Stimulated activated CD8-positive, alpha-beta memory T cell treated with anti-CD3 and anti-CD28 coated beads, Interleukin-4, amount 100 ng/mL, for 24 hours (primary cell): ENCODE data around the gene DNAAF5.

Experiments used
- DNase-seq: peaks from one replicate; pipeline ENCODE4 v3.0.0-alpha.2; 2020; ENCODE audit warnings: low read depth

DNAAF5 gene

DNA sequence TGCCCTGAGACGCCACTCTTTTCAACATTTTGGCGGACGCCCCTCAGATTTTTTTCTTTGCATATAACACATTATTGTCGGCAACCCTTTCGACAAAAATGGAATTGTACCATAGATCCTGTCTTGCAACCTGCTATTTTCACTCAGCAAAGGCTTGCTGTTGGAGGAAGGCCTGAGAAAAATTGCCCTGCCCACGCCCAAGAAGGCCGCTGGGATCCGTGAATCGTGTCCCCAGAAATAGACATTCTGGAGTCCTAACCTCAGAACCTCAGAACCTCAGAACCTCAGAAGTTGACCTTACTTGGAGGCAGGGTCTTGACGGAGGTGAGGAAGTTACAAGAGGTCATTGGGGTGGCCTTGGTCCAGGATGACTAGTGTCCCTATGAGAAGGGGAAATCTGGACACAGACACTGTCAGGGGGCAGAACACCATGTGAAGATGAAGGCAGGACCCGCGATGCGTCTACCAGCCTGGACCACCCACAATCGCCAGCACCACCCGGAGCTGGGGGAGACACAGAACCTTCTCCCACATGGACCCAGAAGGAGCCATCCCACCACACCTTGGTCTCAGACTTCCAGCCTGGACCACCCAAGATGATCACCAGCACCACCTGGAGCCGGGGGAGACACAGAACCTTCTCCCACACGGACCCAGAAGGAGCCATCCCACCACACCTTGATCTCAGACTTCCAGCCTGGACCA is 19.1 kb upstream of the DNAAF5 start:
- no peak for DNase-seq

DNA sequence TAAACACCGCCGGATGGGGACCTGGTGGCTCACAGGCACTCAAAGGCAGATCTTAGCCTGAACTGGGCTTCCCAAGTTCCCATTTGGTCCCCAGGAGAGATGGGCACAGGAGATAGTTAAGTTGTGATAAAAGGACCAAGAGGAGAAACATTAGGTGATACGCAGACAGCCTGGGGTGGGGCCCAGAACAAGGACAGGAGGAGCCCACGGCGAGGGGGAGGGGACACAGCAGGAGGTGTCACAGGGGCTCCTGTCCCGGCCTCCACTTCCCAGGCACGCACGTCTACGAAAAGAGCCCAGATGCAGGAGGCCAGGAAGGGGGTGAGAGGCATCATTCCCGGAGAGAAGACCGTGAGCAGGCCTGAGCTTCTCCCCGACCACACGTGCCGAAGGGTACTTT is 16.3 kb upstream of the DNAAF5 start:
- no peak for DNase-seq

DNA sequence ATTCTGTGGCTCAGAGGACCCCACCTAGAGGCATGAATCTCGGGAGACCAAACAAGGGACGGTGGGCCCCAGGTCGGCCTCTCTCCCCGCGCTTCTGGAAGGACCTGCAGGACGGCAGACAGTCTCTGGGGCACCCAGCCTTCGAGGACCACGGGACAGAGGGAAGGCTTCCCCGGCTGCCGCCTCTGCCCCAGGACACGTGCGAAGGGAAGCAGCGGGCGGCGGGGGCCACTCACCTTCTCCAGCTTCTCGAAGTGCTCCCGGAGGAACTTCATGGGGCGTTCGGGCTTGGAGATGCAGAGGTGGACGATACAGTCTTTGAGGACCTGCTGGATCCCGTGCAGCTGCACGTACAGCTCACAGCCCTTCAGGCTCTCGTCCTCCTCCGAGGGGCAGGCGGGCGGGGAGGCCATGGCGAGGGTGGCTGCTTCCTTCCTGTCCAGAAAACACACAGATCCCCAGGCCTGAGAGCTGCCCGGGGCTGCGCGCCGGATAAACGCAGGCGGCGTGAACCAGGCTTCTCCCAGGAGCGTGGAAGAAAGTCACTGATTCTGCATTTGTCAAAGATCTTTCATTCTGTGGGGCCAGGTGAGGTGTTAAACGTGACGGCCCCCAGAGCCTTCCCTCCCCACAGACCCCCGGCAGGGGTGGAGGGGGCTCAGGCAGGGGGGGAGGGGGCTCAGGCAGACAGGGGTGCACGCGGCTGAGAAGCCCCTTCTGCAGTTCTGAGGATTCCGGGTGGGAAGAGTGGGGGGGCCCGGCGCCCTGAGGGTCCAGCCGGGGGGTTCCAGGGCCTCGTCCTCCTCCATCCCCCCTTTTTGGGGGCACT is 15.2 kb upstream of the DNAAF5 start:
- no peak for DNase-seq

DNA sequence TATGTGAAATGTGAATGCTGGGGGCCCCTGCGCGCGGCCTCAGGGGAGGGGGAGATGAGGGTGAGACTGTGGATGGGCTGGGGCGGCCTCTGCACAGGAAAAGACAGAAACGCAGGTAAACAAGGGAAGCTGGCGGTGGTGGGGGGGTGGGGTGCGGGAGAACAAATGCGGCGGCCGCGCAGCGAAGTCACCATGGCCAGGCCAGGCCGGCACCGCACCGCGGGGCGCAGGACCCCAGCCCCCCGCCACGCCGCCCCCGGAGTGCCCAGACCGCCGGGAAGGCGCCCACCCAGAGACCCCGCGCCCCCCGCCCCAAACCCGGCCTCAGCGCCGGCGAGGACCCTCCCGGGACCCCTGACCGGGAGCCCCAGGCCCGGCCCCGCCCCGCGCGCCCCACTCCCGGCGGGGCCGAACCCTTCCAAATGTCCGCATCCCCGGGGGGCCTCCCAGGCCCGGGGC is 14.5 kb upstream of the DNAAF5 start:
- DNase-seq: no peak

GRCh38 chr7:712381-713138 is 13.9 kb upstream of the DNAAF5 start:
- DNase-seq: no peak

- no peak for DNase-seq
Observed at GRCh38 chr7:713139-713457, 13.4 kb upstream of the DNAAF5 start.

- no peak for DNase-seq
Observed at GRCh38 chr7:713488-714230, 12.8 kb upstream of the DNAAF5 start.

DNA sequence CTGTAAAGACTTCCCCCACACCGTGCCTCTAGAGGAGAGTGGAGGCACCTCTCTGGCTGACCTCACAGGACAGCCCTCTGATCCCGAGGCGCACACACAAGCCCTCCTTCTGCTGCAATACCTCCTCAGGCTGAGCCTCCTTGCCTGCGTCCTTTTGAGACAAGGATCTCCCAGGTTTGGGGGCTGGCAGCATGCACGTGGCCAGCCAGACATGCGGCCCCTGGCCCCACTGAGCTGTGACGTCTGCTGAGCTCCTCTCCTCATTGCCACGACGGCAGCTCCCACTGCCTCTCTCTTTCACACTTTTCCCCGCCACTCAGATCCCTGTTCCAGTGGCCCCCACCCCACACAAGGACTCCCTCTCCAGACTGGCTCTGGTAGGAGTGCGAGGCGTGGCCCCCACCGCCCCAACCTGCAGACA is 12.2 kb upstream of the DNAAF5 start:
- no peak for DNase-seq

- DNase-seq: no peak
Observed at GRCh38 chr7:716222-716621, 10.3 kb upstream of the DNAAF5 start.

- DNase-seq: no peak
Observed at GRCh38 chr7:716636-717035, 9.9 kb upstream of the DNAAF5 start.

- no peak for DNase-seq
Observed at GRCh38 chr7:721619-722248, 4.8 kb upstream of the DNAAF5 start.

DNA sequence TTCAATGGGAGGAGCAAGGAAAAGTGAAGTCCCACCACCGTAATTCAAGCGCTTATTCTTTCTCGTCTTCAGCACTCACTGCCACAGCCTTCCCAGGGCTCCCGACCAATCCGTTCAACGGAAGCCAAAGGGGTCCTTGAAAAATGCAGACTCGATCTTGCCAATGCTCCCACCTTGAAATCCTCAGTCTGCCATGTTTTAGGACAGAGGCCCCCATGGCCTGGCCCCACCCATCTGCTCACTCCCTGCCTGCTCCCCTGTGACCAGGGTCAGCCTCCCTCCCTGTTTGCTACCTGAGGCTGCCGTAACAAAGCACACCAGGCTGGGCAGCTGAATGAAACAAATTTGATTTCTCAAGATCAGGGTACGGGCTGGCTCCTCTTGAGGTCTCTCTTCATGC is 3.0 kb upstream of the DNAAF5 start:
- DNase-seq: no peak

- DNase-seq: no peak
Observed at GRCh38 chr7:724298-724697, 2.2 kb upstream of the DNAAF5 start.

DNA sequence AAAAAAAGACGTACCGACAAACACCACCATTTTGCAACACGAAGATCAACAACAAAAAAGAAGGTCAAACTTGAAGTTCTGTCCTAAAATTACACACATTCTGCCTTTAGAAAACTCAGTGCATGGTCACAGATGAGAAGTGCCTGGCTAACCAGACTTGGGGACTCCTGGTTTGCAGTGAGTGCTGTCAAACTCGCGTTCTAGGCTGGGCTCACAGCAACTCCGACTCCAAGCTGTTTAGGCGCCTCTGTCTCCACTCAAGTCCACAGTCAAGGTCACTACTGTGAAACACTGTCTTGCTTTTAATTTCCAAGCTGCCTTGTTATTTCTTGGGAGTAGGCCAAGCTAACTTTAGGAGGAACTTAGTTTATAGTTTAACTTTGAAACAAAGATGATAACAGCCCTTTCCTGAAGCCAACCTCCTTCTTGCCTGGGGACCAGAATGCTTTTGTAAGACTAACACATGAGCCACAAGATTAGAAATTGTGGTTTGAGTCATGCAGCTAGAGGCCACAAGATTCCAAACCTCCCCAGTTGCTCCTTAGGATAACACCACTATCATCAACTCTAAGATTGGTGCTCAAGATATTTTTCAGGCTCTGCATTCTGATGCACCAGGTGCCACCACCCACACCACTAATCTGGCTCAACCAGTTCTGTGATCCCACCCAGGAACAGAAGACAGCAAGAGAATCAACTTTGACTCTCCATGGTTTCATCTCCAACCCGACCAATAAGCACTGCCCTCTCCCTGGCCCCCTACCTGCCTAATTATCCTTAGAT is 1.1 kb upstream of the DNAAF5 start:
- DNase-seq: no peak

GRCh38 chr7:726854-727103 is 280 bp downstream of the DNAAF5 start:
- no peak for DNase-seq

GRCh38 chr7:727104-727805 is 756 bp downstream of the DNAAF5 start, which contains the start of gene PRKAR1B:
Gene PRKAR1B (minus strand): TSS chr7:727281. CDS start chr7:711505, 15,776 bp downstream.
- DNase-seq: peak; percentile 35

DNA sequence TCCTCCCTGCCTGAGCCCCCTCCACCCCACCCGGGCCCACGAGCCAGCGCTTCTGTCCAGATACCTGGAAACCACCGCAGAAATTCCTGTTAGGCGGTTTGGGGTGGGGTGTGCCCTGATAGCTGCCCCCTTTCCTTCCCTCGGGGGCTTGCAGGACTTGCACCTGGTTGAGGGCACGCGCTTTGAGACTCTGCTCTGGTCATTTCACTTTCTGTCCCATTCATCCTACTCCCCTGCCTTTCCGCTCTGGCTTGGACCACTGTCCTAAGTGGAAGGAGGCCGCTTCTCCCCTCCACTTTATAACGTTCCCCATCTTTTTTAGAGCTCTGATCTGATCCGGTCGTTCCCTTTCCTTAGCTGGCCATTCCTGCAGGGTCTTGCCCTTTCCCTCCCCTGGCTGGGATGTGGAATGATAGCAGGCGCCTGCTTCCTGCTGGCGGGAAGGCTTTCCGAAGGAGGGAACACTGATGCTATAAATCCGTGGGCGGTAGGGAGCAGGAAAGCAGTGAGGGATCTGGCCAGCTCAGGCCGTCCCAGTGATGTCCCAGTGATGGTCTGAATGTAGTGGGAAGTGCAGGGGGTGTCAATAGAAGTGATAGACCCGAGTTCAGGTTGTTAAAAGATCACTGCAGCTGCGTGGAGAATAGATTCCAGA is 1.4 kb downstream of the DNAAF5 start:
- no peak for DNase-seq

GRCh38 chr7:728602-729001 is 2.1 kb downstream of the DNAAF5 start:
- no peak for DNase-seq

GRCh38 chr7:729140-730000 is 2.9 kb downstream of the DNAAF5 start:
- no peak for DNase-seq
